Hematopoietic multipotent progenitor cell (in vitro differentiated cells): Measurements from ENCODE around the gene CTU2. TPM values are rescaled to one million over a fixed set of nuclear protein-coding genes. Genes with fewer than 3 reads are reported as not detected.
"Not testable (repeated sequence)": the region's sequence is repeated elsewhere in the genome, so short reads cannot be mapped to it uniquely, and the experiment has no call there.

Experiments used
- DNase-seq, 3 donors: peaks; one replicate each; pipeline ENCODE4 v3.0.0-alpha.2; 2011 to 2015; ENCODE audit warnings: low read depth in 2 of 3, low spot score in 2 of 3
- total RNA-seq: library from RNA; depleted of rRNA; stranded (reverse); fragments of >200 nt; gene quantifications from one replicate; pipeline ENCODE4 v1.2.3, GENCODE V29; 2012

Gene CTU2
- 7.5 TPM for total RNA-seq

GRCh38 chr16:88706229-88706964 is at the start of gene CTU2, which contains the start of gene RNF166:
Gene CTU2, plus strand, starts transcription at chr16:88706503. Its CDS starts 28 bp downstream, at chr16:88706531.
Gene RNF166, minus strand, starts transcription at chr16:88706408. Its CDS starts 83 bp downstream, at chr16:88706325.
- DNase-seq, result peak; percentile 86 to 90 (median 88)

- DNase-seq, result no peak
Observed at GRCh38 chr16:88657371-88657770, 48.9 kb upstream of the CTU2 start.

- DNase-seq, result no peak
Observed at GRCh38 chr16:88658714-88659113, 47.6 kb upstream of the CTU2 start.

GRCh38 chr16:88659160-88659559 is 47.1 kb upstream of the CTU2 start:
- DNase-seq, result no peak

GRCh38 chr16:88661468-88661867 is 44.8 kb upstream of the CTU2 start:
- no peak for DNase-seq

GRCh38 chr16:88662222-88662842 is 44.0 kb upstream of the CTU2 start:
- no peak for DNase-seq

GRCh38 chr16:88662843-88663606 is 43.3 kb upstream of the CTU2 start, which contains the start of gene MVD:
Gene MVD, minus strand, starts transcription at chr16:88663091. Its CDS starts 11 bp downstream, at chr16:88663080.
- peak; percentile 87 to 97 (median 96) for DNase-seq

GRCh38 chr16:88665148-88665547 is 41.2 kb upstream of the CTU2 start:
- DNase-seq, result no peak

GRCh38 chr16:88665570-88665969 is 40.7 kb upstream of the CTU2 start:
- DNase-seq, result no peak

GRCh38 chr16:88667461-88667860 is 38.8 kb upstream of the CTU2 start:
- DNase-seq, result no peak

GRCh38 chr16:88669493-88669892 is 36.8 kb upstream of the CTU2 start:
- not testable (repeated sequence) for DNase-seq

GRCh38 chr16:88669980-88670379 is 36.3 kb upstream of the CTU2 start:
- DNase-seq, result no peak

GRCh38 chr16:88671806-88672205 is 34.5 kb upstream of the CTU2 start:
- DNase-seq, result no peak

GRCh38 chr16:88672776-88673175 is 33.5 kb upstream of the CTU2 start:
- no peak for DNase-seq

- DNase-seq, result no peak
Observed at GRCh38 chr16:88673716-88674379, 32.5 kb upstream of the CTU2 start.

- no peak for DNase-seq
Observed at GRCh38 chr16:88676502-88677242, 29.6 kb upstream of the CTU2 start.

- DNase-seq, result no peak
Observed at GRCh38 chr16:88677721-88678120, 28.6 kb upstream of the CTU2 start.

- no peak for DNase-seq
Observed at GRCh38 chr16:88678224-88678979, 27.9 kb upstream of the CTU2 start.

GRCh38 chr16:88680554-88681083 is 25.7 kb upstream of the CTU2 start:
- DNase-seq, result no peak
